GM11168 (cell line): Measurements from ENCODE around the gene SHH.
"Not testable (repeated sequence)": the region's sequence is repeated elsewhere in the genome, so short reads cannot be mapped to it uniquely, and the experiment has no call there.

ENCODE experiments used
- in situ Hi-C: fragments of 300-500 bp; cut with MboI; formaldehyde crosslinking; loops from one replicate; pipeline ENCODE4 v1.12.0; 2022; ENCODE audit warnings: low sequenced_read_pairs; ENCODE audit not compliant: unreplicated experiment

SHH gene

DNA sequence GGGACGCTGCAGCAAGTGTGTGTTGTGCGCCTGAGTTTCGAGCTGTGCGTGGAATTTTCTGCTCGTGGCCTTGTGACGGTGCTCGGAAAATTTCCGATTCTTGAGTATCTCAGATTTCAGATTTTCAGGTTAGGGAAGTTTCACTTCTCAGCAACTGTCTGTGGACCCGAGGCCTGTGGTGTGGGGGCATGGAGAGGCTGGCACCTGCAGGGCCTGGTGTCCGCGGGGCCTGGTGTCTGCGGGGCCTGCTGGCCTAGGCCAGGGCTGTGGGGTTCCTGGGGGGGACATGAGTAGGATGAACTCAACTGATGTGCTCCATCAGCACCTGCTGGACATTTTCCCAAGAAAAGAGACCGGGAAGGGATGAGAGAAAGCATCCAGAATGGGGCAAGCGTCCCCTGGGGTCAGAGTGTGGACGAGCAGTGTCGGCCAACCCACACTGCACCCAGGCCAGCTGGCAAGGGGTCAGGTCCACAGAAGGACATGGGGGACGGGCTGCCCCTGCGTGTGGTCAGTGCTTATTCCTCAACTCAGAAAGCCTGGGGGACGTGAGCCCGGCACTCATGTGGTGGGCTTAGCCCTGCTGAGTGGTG, 31.3 kb upstream of the SHH start:
- in situ Hi-C loops = no loop called here

DNA sequence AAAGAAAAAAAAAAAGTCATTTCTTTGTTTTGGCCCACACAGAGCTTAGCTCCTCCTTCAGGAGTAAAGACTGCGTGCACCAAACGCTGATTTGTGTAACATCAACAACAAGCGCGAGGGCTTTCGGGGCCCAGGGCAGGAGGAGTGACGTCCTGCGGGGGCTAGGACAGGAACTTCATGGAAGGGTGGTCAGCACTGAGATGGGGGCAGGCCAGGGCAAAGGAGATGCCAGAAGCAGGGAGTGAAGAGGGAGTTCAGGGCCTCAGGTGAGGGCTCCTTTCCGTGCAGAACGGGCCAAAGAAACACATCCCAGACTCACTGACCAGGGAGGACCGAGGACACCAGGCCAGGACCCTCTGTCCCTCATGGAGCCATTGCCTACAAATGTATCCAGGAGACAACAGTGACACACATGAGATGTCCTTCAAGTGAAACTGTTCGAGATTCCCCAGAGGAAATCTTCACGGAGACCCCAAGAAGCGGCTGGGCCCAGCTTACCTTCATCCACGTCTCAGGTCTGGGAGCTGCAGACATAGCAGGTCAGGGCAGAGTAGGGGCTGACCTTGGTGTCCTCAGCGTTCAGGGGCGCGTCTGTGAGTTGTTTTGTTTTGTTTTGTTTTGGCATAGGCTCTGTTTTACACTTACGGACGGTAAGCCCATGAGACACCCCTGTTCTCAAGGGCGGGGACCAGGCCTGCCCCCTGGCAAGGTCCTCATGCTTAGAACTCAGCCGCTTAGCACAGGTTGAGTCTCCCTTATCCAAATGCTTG, 30.4 kb upstream of the SHH start:
- in situ Hi-C loops = no loop called here

DNA sequence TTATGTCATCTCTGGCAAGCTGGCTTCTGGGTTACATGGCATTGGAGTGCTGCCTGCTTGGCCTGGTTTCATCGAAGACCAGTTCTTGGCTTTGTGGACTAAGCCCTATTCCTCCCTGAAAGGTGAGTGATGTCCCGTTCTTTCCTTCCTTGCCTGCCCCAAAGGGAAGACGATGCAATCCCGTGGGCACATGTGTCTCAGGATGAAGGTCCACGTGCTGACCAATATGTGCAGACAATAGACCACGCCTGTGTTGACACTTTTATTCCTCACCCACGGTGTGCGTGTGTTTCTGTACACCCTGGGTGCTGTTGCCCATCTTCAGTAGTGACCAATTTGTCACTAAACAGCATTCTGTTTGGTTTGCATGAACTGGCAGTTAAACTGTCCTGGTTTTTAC, 28.6 kb upstream of the SHH start:
- in situ Hi-C loops = no loop called here

DNA sequence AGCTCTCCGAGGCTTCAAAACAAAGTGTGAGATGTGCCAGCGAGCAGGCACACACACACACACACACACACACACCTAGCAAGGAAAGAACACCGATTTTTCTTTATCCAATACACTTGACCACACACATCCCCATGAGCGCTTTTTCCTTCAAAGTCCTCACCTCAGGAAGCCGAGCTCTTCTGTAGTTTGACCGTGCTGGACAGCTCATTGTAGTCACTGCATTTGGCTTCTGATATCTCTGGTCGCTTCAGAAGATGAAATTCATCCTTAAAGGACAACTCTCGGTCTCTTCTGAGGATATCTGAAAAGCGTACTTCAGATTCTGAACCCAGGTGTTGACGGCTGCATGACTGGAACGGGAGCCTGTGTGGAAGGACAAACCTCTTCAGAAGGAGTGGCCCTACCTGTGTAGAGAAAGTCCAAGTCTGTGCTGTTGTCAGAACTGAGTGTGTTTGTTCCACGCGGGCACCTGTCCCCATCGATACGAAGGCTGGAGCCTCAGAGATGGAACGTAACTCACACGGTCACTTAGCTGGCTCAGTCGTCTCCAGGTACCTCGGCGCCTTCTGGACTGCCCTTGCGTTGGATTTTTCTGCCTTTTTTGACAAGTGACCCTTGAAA, 28.1 kb upstream of the SHH start:
- in situ Hi-C loops = no loop called here

DNA sequence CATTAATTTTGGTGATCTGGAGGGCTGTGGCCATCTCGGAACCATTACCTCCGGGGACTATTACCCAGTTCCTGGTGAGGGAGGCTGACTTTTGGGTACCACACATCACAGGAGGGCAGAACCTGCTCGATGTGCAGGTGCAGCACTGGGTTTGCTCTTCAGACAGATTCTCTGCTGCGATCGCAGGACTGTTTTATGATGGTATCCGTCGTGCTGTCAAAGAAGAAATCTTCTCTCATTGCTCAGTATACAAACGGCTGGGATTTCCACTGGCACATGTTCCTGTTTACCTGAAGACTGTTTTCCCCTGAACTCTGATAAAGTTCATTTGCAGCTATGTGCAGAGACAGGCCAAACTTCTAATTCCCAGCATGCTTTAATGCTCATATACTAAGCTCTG, 27.2 kb upstream of the SHH start:
- in situ Hi-C loops = no loop called here

DNA sequence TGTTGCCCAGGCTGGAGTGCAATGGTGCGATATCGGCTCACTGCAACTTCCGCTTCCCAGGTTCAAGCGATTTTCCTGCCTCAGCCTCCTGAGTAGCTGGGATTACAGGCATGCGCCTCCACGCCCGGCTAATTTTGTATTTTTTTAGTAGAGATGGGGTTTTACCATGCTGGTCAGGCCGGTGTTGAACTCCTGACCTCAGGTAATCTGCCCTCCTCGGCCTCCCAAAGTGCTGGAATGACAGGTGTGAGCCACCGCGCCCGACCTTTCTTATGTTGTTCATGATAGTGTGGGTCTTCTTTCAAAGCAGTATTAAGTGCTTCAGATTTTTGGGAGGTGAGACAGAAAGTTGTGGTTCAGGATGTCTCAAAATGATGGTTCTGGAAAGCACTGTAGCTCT, 26.0 kb upstream of the SHH start:
- in situ Hi-C loops = not testable (repeated sequence)

DNA sequence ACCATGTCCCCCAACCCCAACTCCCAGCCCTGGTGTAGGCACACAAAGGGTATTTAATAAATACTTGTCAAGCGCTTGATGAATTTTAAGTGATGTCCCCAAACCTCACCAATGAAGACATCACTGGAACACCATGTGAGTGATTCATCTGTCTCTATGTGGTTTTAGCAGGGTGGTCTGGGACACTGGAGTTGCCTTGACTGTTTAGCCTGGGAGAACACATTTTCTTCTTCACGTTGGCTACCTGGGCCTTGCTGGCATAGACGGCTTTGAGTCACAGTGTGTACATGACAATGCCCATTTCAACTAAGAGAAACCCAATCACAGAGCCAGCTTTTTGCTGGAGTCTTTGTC, 24.8 kb upstream of the SHH start:
- in situ Hi-C loops = no loop called here

DNA sequence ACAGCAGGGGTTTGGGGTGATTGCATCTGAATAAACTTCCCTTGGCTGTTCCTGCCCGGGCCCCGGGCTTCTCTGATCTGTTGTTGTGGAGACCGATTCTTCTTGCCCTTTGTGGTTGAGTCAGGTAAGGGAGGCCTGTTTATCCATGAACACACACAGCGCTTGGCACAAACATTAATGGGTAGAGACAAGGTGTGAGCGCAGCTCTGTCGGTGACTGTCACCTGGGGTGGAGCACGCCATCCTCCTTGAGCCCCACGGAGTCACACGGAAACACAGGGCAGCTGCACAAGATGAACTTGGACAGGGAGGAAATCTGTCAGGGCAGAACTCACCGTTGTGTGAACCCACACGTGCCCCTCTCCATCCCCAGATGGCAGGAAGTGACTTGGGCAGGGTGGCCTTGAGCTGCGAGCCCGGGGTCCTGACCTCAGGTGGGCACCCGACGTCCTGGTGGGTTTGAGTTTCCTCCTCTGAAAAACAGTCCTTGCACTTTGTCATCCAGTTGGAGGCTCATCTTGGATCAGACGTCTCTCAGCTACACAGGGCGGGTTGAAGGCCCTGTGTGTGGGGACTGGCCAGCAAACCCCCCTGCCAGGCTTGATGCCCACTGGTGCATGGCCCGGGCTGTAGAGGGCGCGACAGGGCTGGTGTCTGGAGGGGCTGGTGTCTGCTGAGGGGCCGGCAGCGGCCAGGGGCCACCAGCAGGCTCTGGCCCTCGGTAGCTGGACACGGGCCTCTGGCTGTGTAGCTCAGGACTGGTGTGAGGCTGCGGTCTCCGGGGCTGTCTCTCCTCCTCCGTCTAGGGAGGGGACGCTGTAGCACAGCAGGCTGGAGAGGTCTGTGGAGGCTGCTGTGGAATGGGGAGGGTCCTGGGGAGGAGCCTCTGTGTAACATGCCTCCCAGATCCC, 24.2 kb upstream of the SHH start:
- in situ Hi-C loops = no loop called here

DNA sequence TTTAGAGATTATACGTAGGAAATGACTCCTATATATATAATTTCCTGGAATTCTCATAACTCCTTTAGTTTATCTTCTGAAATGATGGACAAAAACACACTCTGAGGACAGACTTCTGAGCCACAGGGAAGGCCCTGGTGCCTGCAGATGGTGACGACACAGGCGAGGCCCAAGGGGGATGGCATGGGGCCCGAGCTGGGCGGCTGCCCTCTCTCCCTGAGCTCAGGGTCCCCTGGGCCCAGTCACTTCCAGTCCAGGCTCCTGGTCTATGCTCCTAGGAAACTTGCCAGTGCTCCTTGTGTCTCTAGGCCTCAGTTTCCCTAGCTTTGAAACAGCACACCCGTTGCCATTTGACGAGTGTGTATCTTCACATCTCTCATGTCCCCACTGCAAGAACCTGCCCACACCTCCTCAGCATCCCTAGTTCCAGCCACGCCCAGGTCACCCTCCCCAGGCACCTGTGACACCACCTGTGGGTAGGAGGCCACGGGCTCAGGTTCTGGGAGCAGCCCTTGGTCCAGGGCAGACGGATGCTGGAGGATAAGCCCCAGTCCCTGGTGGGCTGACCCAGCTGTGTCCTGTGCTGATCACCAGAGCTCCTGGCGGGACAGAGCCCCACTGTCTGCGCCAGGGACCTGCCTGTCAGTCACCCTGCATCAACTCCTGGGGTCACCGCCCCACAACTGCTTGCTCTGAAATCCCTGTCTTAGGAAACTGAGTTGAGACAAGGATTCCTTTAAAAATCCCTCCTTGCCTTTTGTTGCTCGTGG, 23.4 kb upstream of the SHH start:
- in situ Hi-C loops = no loop called here

DNA sequence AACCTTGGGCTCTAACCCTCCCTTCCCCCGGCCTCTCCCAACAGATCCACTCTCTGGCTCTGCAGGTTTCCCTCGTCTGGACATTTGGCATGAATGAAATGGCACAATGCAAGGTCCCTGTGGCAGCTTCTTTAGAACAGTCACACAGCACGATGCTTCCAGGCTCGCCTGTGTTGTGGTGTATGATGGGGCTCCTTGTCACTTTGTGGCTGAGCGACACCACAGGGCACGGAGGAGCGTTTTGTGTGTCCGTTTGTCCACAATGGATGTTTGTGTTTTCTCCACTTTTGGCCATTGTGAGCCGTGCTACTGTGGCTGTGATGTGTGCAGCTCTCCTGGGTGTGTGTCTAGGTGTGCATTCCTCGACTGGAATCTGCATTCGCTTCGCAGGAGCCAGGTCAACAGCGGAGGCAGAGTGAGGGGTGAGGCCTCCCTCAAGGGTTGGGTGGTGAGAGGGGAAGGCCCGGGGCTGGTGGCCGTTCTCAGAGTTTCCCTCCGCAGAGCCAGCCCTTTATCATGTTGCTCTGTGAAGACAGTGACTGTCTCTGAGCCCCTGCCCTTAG, 22.3 kb upstream of the SHH start:
- in situ Hi-C loops = no loop called here

DNA sequence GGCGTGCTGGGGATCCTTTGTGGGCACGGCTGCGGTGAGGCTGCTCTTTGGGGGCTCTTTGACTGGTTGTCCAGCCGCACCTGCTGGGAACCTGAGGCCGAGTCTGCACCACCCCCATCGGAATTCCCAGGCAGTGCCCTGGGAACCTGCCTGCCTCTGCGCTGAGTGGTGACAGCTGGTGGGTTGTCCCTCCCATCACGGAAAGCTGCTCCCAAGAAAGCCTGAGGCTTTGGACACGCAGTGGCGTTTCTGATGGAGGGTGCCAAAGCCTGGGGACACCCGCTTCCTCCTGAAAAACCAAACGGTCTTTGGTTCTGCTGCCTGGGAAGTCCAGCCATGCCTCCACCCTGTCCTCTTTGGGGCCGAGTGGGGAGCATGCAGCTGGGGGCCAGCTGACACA, 21.4 kb upstream of the SHH start:
- in situ Hi-C loops = no loop called here

DNA sequence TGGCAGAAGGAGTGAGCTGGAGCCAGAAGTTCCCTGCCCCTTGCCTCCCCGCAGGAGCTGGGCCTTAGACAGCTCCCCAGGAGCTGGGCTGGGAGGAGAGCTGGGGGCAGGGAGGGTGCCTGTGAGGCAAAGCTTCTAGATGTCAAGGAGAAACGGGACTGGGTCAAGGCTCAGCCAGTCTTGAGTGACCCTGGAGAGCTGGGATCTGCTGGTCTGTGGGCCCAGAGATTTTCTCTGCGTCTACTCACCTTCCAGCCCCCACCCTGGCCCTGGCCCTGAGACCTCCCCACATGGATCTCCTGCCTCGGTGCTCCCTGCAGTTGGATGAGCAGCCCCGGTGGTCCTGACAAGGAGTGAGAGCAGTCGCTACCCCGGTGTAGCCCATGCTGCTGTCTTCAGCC, 20.3 kb upstream of the SHH start:
- in situ Hi-C loops = no loop called here

DNA sequence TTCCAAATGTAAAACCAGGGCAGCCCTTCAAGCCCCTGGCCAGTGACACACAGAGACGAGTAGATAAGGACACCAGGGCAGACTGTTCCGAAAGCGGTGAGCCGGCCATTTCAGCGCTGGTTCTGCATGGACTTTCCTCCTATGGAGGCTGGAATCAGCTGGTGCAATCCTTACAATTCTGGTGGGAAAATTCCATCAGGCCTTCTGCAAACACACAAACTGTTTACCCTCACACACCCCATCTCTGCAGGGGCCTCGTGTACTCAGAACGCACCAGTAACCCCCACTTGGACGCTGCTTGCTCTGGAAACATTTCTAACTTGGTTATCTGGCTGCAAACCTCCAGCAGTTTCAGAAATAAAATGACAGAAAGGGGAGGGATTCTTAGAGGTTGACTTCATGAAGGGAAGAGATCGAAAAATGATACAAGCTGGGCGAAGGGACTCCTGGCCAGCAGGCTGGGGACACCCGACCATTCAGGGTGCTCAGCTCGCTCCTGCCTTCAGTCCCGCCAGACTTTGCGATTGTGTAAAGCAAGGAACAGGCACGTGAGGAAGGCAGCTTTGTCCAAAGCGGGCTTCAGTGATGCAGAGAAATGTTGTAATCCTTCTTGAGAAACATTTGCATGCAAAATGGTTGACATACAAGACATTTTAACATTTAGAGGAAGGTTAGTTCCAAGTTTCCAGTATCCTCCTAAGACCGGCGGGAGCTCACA, 19.7 kb upstream of the SHH start:
- in situ Hi-C loops = no loop called here

DNA sequence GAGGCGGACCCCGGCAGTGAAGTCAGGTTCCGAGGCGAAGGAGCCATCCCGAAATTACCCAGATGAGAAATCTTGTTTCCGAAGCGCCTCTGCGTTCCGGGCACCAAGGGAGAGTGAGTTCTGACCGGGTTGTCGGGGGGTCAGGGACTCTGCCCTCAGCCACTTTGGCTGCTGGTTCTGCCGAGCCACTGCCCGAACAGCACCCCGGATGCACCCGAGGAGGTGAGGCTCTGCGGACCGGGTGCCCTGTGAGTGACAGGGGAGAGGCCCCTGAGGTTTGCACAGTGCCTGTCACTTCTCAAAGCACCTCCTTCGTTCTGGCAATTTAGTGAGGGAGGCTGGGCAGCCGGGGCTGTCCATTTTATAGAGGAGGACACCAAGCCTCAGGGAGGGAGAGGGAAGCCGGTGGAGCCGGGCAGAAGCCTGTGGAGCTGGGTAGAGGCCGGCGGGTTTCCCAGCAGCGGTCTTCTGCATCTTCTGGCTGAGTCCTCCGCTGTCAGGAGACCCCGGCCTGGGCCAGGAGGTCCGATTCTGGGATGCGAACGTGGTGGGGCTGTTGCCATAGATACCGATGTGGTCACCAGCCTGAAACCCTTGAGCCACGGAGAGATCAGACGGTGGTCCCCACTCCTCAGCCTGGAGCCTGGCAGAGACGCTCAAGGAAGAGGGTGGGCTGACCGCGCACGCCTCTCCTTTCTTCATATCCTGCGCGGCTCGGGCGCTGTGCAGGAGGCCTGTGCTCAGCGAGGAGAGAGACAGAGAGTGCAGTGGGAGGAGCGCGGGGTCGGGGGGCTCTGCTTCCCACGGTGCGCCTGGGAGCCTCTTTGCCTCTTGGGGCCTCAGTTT, 18.9 kb upstream of the SHH start:
- in situ Hi-C loops = no loop called here

DNA sequence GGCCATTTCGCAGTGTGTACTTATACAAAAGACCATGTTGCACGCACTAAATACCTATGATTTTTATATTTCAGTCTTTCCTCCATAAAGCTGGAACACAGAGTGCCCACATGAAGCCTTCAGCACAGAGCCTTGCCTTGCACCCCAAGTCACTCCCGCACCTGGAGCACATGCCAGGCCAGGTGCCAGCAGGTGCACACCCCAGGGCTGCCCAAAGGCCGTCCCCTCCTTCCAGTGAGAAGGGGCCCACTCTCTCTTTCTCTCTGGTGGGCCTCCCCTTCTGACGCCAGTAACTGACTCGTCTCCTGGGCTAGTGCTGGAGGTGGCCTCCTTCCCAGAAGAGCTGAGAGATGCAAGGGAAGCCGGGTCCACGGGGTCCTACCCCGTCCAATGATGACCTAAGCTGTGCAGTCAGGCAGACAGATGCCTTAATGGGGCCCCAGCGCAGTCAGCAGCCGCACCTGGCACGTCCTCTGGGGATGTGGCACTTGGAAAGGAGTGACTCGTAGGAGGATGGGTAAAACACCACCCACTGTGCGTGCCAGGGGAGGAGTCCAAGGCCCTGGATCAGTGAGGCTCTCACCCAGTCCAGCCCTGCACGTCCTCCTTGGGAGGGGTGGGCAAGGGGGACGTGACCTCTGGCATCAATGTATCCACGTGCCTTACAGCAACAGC, 17.7 kb upstream of the SHH start:
- in situ Hi-C loops = no loop called here

DNA sequence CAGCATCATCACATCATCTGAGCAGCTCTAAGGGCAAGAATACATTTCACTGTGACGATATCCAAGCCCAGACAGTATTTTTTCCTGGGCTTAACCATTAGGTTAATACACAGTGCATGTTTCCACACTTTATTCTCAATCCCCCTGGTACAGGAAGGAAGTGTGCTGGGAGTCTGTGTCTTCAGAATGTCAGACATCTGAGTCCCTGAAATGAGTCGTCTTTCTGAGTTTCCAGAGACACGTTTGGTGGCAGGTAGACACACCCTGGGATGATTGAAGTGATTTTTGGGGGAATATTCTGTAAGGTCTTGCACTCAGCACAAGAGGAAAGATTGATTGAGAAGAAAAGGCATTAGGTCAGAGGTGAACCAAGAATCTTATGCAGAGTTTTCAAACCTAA, 13.1 kb upstream of the SHH start:
- in situ Hi-C loops = no loop called here

DNA sequence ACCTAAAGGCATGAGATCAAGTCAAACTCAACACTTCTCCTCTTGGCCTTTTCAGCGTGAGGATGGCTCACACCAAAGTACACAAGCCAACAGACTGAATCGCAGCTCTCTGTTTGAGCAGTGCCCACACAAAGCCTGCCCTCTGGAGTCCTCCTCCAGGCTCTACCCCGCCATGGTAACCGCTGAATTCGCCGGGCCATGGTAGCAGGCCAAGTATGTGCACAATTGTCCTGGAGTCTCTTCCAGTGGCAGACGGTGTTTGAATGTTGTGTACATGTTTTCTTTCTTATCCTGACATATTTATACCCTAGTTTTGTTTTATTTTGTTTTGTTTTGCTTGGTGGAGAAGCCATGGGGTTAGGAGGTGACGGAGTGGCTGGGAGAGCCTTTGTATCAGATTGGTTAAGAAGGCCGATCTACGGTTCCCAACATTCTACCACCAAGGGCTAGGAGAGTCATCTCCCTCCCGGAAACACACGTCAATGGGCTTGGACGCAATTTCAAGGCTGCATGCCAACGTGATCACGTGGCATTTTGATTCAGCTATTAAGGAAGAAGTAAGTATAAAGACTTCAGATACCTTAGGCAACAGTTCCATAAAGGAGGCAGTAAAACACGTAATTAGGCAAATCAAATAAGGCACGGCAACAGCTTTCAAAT, 12.1 kb upstream of the SHH start:
- in situ Hi-C loops = no loop called here
